NCI-H1048 (cell line): ENCODE data around the gene BCKDK.
"Not testable (repeated sequence)": the region's sequence is repeated elsewhere in the genome, so short reads cannot be mapped to it uniquely, and the experiment has no call there.

Experiments
- DNase-seq: peaks from one replicate; lab custom pipeline; 2025; lab: John Stamatoyannopoulos, UW

The BCKDK gene

DNA sequence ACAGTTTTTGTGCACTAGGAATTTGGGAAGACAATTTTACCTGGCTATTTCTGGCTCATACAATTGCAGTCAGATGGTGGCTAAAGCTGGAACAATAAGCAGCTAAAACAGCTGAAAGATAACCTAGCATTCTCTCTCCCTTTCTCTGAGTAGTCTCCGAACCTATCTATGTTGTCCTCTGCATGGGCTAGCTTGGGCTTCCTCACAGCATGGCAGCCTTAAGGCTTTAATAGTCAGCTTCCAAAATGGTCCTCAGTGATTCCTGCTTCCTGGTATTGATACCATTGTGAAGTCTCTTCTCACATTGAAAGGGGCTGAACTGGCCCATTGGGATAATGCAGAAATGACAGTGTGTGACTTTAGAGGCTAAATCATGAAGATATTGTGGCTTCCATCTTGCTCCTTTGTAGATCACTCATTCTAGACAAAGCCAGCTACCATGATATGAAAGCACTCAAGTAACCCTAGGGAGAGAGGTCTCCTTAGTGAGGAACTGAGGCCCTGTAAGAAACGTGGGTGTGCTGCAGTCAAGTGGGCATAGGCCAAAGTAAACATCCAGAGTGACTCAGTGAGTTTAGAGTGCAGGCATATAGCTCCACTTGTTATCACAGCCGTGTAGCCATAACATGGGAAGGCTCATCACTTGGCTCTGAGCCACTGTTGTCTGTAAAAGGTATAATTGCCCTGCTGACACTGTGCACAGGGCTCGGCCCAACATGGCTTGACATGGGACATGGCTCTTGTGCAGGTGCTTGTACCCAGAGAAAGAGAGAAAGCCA, 8.1 kb upstream of the BCKDK start:
- no peak for DNase-seq

DNA sequence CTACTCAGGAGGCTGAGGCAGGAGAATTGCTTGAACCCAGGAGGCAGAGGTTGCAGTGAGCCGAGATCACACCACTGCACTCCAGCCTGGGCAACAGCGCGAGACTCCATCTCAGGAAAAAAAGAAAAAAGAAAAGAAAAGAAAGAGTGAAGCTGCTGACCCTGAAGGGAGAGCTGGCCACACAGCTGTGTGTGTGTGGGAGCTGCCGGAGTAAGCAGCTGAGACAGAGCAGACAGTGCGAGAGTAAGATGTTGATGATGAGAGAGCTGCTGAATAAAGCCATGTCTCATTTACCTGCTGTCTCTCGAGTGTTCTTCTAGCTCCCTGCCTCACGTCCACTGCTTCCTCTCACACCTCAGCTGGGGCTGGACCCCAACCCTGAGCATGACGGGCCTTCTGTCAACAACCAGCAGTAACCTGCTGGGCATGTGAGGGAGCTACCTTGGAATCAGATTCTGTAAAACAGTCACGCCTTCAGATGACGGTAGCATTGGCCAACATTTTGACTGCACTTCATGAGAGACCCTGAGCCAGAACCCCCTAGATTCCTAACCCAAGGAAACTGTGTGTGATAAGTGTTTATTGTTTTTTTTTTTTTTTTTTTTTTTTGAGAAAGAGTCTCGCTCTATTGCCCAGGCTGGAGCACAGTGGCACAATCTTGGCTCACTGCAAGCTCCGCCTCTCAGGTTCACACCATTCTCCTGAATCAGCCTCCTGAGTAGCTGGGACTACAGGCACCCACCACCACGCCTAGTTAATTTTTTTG, 7.1 kb upstream of the BCKDK start:
- not testable (repeated sequence) for DNase-seq

DNA sequence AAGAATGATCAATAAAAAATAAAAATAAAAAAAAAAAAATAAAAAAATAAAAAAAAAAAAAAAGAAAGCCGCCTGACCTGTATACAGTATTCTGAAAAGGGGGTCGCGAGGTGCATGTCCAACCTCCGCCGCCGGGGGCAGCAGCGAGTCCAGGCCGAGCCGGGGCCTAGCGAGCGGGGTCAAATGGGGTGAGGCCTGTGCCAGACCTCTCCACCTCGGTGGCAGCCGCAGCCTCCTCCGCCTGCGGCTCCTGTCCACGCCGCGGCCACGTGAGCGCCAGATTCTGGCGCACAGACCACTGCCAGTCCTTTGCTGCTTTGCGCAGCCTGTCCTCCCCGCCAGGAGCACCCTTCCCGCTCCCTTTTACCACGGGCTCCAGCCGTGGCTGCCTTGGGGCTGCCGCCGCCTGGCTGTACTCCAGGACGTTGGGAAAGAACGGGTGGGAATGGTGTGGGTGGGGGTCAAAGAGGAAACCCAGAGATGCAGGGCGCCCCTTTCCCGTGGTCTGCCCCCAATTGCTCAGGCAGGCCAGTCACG, 2.4 kb upstream of the BCKDK start:
- DNase-seq = no peak

DNA sequence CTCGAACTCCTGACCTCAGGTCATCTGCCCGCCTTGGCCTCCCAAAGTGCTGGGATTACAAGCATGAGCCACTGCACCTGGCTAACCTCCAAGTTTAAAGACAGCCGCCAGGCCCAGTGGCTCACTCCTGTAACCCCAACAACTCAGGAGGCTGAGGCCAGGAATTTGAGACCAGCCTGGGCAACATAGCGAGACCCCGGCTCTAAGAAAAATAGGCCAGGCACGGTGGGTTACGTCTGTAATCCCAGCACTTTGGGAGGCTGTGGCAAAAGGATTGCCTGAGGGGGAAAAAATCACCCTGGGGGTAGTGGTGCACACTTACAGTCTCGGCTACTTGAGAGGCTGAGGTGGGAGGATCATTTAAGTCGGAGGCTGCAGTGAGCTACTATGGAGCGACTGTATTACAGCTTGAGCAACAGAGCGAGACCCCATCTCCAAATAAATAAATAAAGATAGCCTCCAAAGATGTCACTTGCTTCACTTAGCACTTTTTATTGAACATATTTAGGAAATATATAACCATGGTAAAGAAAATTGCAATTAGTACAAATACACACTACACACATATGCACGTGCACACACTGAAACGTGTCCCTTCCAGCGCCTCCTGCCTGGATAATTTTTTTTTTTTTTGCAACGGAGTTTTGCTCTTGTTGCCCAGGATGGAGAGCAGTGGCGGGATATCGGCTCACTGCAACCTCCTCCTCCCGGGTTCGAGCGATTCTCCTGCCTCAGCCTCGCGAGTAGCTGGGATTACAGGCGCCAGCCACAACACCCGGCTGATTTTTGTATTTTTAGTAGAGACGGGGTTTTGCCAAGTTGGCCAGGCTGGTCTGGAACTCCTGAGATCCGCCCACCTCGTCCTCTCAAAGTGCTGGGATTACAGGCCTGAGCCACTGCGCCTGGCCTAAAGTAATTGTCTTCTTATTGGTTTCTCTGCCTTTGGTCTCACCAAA, 1.4 kb upstream of the BCKDK start:
- DNase-seq = no peak

DNA sequence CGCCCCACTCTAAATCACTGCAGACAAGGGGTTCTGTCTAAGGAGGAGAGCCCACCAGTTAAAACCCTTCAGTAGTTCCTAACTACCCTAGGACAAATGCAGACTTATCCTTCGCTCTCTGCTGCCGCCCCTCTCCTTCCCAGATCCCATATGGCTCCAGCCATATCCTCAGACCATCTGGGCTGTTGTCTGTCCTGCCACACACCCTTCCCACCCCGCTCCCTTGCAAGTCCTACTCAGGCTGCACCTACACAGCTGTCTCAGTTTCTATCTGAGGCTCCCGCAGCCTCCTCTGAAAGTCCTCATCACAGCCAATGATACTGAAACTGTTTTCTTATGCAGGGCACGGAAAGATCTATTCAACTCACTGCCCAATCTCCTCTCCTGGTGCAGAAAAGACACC, 720 bp upstream of the BCKDK start:
- DNase-seq = no peak

DNA sequence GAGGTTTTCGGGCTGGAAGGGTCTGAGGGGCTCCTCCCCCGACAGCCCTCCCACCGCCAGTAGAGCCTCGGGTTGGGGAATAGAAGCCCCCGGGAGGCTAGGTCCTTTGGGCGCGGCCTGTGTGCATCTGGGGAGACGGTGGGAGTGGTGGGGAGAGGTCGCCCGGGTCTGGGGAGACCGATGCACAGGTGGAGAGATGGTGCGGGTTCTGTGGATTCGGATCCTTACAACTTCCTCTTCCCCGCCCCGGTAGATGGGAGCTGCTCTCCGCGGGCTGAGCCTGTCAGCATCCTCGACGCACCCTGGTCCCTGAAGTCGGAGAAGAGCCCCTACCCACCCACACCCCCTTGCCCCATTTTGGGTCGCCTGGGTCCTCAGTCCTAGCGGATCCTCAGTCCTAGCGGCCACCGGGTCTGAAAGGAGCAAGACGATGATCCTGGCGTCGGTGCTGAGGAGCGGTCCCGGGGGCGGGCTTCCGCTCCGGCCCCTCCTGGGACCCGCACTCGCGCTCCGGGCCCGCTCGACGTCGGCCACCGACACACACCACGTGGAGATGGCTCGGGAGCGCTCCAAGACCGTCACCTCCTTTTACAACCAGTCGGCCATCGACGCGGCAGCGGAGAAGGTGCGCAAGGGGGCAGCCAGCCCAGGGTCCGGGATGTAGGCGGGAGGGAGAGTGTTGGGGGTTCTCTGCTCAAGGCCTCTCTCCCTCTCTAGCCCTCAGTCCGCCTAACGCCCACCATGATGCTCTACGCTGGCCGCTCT, 790 bp downstream of the BCKDK start:
- no peak for DNase-seq

DNA sequence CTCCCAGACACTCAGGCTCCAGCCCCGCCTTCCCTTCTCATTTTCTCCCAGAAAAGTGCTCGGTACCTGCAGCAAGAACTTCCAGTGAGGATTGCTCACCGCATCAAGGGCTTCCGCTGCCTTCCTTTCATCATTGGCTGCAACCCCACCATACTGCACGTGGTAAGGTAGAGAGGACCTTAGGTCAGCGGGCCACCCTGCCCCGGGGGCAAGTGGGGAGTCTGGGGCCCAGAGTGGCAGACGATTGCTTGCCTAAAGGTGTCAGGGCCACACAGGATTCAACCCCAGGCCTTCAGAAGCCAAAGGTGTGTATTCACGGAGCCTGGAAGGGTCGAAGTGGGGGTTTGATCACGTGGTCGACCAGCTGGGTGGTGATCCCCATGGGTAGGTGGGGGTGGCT, 1.4 kb downstream of the BCKDK start:
- DNase-seq = no peak

DNA sequence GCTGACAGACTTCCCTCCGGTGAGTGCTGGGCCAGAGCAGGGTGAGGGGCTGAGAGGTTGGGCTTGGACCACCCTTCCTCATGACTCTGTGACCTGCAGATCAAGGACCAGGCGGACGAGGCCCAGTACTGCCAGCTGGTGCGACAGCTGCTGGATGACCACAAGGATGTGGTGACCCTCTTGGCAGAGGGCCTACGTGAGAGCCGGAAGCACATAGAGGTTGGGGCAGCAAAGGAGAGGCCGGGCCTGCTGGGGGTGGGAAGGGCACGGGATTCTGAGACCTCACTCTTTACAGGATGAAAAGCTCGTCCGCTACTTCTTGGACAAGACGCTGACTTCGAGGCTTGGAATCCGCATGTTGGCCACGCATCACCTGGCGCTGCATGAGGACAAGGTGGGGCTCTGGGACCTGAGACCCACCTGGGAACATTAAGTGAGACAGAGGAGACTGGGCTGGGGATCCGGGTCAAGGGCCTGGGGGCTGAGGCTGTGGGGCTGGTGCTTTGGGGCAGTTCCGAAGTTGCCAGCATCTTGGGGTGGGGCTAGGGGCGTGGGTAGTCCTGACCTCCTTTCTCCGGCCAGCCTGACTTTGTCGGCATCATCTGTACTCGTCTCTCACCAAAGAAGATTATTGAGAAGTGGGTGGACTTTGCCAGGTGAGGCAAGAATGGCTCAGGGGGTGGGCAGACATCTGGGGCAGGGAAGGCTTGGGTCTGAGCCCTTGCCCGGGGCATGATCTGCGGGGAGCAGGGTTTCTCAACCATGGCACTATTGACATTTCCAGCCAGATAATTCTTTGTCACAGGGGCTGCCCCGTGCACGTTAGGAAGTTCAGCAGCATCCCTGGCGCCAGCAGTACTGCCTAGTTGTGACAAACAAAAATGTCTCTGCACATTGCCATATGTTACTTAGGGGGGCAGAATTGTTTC, 2.2 kb downstream of the BCKDK start:
- no peak for DNase-seq

DNA sequence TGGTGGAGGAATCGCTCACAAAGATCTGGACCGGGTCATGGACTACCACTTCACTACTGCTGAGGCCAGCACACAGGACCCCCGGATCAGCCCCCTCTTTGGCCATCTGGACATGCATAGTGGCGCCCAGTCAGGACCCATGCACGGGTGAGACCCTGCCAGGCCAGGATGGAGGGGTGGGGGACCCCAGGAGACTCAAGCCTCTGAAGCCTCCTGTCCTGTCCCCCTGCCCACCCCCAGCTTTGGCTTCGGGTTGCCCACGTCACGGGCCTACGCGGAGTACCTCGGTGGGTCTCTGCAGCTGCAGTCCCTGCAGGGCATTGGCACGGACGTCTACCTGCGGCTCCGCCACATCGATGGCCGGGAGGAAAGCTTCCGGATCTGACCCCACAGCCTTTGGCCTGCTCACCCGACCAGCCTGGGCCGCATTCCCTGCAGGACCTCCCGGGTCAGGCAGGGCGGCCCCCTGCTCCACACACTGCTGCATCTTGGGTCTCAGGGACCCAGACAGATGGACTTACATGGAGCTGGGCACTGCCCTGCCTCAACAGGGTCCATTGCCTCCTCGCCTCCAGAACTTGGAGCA, 3.8 kb downstream of the BCKDK start:
- DNase-seq = no peak

DNA sequence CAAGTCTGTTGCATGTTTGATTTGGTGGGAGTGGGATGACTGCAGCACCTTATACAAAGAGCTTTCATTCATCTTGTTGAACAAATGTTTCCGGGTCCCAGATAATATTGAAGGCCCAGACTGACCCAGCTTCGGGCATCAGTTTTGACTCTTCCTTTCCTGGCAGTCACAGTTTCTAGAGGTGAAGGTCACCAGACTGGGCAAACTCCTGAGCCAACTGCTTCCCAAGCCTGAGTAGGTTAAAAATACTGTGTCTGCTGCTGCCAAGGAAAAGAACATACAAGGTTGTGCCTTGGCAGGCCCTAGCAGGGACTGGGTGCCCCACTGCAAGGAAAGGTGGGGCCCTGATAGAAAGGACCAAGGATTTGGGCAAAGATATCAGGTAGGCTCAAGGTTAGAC, 4.5 kb downstream of the BCKDK start:
- no peak for DNase-seq

DNA sequence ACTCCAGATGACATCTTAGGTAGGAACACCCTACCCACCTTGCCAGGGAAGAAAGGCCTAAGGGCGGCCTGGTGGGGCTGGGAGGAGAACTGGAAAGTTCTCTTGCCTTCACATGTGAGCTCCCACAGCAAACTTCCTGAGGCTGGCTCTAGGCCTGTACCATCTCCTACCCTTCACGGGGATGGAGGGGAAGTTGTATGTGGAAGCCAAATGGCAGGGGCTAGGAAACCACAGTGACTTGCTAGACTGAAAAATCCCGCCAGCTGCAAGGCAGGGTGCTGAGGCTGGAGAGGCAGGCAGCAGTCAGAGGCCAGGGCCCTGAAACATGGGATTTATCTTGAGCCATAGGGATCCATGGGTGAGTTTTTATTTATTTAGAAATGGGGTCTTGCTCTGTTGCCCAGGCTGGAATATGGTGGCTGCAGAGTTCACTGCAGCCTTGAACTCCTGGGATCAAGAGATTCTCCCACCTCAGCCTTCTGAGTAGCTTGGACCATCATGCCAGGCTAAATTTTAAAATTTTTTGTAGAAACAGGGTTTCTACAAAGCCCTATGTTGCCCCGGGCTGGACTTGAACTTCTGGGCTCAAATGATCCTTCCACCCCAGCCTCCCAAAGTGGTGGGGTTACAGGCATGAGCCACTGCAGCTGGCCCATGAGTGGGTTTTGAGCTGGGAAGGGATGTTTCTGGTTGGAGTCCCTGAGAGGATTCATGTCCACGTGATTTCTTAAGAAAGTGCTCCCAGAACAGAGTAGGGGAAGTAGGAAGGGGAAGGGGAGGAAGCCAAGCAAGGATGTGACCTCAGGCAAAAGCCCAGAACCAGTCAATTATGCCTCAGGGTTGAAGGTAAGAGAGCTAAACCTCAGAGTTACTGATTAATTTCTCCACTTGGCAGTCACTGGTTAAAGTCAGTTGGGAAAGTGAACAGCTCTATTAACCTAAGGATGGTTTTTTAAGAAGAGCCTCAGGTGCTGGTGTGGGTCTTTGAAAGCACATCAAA, 5.2 kb downstream of the BCKDK start:
- DNase-seq = no peak

DNA sequence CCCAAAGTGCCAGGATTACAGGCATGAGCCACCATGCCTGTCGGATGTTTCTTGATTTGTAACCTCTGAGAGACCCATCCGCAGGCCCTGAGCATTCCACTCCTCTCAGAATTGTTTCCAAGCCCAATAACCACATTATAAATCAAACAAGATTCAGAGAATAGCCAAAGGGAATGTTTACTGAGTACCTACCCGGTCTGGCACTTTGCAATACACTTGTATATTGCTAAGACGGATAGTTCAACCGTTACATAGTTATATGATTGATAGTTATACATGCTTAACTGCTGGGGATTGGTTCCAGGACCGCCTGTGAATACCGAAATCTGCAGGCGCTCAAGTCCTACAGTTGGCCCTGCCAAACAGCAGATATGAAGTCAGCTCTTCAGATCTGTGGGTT, 6.3 kb downstream of the BCKDK start:
- DNase-seq = no peak

DNA sequence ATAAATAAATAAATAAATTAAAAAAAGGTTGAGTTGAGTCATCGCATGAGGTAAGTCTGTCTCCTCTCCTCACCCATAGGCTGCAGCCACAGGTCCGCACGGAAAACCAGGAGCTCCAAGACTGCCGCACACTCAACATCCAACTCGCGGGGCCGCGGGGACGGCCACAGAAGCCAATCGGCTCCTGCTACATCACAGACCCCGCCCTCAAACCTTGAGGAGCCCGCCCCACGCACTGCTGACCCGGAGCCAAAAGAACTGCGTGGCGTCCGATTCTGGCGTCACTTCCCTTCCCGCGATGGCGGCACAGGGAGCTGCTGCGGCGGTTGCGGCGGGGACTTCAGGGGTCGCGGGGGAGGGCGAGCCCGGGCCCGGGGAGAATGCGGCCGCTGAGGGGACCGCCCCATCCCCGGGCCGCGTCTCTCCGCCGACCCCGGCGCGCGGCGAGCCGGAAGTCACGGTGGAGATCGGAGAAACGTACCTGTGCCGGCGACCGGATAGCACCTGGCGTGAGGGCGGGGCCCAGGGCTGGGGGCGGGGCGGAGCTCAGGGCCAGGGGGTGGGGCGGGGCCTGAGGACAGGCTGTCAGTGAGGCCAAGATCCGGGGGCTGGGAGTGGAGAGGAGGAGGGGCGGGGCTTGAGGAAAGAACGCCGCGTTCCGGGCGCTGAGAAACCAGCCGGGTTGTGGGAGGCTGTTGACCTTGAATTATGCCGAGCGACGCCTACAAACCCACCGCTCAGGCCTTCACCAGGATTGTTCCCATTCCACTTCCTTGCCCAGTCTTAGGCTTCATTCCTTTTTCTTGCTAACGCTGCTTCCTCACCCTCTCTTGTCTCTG, 9.4 kb downstream of the BCKDK start, which contains the start of gene KAT8:
TSS of gene KAT8 (plus strand) at position 281 of the 839 bp plus-strand sequence. CDS start at position 299, 18 bp downstream.
- DNase-seq = peak; percentile 88

DNA sequence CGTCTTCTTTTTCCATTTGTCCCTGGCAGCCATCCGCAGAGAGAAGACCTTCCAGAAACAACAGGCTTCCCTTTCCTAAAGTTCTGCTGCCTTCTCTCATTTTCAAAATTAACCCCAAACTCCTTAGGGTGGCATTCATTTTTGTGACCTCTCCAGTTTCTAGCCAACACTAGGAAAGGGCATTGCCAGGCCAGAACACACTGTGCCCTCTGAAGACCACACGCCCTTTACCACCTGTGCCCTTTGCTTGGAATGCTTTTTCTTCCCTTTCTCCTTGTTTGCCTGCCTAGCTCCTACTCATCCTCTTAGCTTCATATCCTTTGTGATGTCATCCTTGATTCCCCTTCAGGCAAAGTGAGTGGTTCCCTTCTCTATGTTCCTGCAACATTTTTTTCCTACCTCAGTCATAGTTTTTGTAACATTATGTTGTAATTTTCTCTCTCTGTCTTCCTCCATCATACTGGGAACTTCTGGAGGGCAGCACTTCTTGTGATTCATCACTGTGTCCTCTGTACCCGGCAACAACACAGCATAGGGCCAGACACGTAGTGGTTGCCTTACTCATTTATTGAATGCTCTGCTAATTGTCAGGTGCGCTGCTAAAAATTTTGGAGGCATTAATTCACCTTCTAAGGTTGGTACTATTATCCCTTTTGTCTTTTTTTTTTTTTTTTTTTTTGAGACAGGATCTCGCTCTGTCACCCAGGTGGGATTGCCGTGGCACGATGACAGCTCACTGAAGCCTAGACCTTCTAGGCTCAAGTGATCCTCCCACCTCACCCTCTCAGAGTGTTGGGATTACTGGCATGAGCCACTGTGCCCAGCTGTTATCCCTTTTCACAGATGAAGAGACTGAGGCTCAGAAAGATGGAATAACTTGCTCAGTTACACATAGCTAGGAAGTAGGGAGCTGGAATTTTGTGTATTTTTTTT, 10.3 kb downstream of the BCKDK start:
- no peak for DNase-seq

DNA sequence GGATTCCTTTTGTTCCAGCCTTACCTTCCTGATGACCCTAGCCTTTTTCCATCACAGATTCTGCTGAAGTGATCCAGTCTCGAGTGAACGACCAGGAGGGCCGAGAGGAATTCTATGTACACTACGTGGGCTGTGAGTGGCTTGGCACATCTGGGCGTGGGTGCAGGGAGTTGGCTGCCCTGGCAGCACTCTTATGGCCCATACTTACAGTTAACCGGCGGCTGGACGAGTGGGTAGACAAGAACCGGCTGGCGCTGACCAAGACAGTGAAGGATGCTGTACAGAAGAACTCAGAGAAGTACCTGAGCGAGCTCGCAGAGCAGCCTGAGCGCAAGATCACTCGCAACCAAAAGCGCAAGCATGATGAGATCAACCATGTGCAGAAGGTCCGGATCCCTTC, 11.9 kb downstream of the BCKDK start:
- no peak for DNase-seq

DNA sequence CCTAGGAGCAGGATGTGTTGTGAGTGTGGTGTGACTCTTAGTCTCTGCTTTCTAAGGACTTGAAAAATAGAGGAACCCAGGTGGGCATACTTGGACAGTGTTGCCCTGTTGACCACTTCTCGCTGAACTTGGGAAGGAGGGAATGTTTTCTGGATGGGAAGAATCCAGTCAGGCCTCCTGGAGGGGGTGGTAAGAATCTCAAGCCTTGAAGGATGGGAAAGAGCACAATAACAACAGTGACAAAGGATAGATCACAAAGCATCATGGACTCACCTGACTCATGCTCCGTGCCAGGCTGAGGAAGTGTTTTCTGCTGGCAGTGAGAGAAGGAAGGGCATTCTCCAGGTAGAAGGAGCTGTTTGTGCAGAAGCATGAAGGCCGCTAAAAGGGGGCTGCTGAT, 17.7 kb downstream of the BCKDK start:
- no peak for DNase-seq
